GM12891 (cell line): Measurements from ENCODE around the gene HYAL3.
"Not testable (repeated sequence)": the region's sequence is repeated elsewhere in the genome, so short reads cannot be mapped to it uniquely, and the experiment has no call there.

ENCODE experiments used
- DNase-seq: peaks from one replicate; pipeline ENCODE4 v3.0.0; 2011; ENCODE audit warnings: low spot score; ENCODE audit not compliant: insufficient read length
- FAIRE-seq: peaks from 2 replicates; lab custom pipeline; 2011; peaks lifted over from hg19 to GRCh38; lab: Jason Lieb, UNC
- PAX5 ChIP-seq: IDR thresholded peaks from 2 replicates; pipeline ENCODE4 v1.6.1; 2011; ENCODE audit warnings: low read length, moderate library complexity, mild to moderate bottlenecking; ENCODE audit not compliant: insufficient read depth, severe bottlenecking
- POLR2A ChIP-seq: IDR thresholded peaks from 2 replicates; pipeline ENCODE4 v1.6.1; 2011; ENCODE audit warnings: low read depth, low read length, control low read depth
- POLR2AphosphoS5 ChIP-seq: IDR thresholded peaks from 2 replicates; pipeline ENCODE4 v1.6.1; 2011; ENCODE audit warnings: low read depth, low read length, control low read depth
- POU2F2 ChIP-seq: IDR thresholded peaks from 2 replicates; pipeline ENCODE4 v1.6.1; 2011; ENCODE audit warnings: low read depth, mild to moderate bottlenecking, control low read depth, low read length, moderate library complexity
- SPI1 ChIP-seq: IDR thresholded peaks from 2 replicates; pipeline ENCODE4 v1.6.1; 2011; ENCODE audit warnings: low read depth, low read length, control low read depth
- TAF1 ChIP-seq: IDR thresholded peaks from 2 replicates; pipeline ENCODE4 v1.6.1; 2011; ENCODE audit warnings: low read depth, low read length, control low read depth

HYAL3 gene

DNA sequence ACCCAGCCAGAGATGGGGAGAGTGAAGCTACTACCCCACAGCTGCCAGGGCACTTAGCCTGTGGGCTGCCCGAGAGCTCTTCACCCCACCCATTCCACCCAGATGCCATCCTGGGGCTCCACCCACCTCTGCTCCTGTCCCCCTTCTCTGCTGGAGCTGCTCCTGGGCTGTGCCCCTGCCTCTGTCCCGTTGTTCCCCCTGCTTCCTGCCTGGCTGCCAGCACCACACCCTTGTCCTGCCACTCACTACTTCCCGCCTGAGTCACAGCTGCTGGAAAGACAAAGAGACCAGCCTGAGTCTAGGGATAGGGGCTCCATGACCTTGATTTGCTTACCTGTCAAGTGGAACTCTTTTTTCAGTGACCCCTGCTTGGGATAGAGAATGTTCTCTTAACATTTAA, 50.8 kb downstream of the HYAL3 start:
- FAIRE-seq (no peak), DNase-seq (no peak)

DNA sequence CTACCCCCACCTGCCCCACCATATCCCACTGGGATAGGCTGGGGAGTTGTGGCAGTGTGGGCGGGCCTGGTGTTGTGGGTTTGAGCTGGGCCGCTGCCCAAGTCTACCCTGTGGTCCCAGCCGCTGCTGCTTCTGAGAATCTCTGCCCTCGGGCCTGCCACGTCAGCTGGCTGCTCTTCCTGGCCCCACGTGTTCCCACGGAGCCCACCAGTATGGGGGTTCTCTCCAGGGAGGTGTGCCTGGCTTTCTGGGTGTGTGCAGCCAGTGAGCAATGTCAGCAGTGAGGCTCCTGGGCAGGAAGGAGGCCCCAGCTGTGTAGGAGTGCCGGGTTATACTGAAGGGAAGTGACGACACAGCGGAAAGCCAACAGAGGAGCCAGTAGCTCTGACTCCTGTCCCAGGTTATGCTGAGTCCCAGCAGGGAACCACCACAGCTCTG, 52.7 kb downstream of the HYAL3 start:
- TF ChIP-seq POU2F2: no peak
- no peak for TF ChIP-seq TAF1
- no peak for TF ChIP-seq POLR2A
- TF ChIP-seq SPI1: peak; percentile 53
- FAIRE-seq (peak; percentile 92), DNase-seq (peak; percentile 83)

More for the DNA sequence above, 50.8 kb downstream of the HYAL3 start:
- no peak for TF ChIP-seq PAX5
- no peak for TF ChIP-seq POLR2AphosphoS5
- no peak for TF ChIP-seq TAF1
- no peak for TF ChIP-seq SPI1
- no peak for TF ChIP-seq POLR2A

DNA sequence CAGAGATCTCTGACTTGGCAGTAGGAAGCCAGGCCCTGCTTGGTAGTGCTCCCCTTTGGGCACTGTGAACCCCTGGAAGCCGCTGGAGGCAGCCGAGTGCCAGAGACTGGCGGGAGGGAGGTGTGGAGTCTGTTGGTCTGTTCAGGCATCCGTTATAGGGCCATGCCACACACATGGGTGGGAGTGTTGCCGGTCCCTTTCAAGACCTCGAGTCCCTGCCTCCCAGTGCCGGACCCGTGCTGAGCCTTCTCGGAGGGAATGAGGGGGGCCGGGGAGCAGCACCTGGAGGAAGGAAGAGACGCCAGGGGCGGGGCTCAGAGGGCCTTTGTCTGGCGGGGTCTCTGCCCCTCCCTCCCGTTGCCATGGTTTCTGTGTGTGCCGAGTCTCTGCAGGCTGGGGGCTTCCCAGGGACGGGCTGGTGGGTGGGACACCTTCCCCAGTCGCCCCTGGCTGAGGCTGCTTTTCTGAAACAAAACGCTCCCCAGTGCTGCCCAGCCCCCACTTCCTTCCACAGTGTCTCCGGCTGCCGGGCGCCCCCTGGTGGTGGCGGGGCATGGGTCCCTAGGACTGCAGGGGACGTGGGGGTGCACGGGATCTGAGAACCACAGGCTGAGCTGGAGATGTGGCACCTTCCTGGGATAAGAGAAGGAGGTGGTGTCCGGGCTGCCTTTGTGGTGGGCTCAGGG, 53.2 kb downstream of the HYAL3 start:
- FAIRE-seq (peak; percentile 82), DNase-seq (peak; percentile 90)
- TF ChIP-seq POLR2A: no peak
- peak; percentile 60 for TF ChIP-seq SPI1

DNA sequence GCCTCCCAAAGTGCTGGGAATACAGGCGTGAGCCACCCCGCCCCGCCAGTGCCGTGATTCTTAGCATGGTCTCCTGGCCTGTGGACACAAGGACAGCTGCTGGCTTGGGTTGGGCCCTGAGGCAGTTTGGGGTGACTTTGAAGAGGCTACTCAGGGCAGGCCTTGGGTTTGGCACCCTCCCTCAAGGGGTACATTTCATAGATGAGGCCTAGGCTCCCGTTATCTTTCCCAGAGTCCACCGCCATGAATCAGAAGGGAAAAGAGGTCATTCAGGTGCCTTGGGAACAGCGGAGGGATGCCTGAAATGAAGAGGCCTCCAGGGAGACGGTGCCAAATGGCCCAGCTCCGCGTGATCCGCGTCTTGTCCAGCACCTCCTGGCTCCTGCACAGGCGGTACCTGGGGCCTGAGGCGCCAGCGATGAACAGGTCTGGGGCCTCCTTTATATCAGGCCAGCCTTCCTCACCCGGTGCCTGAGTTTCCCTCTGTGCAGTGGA, 53.9 kb downstream of the HYAL3 start:
- TF ChIP-seq TAF1 (no peak), SPI1 (no peak)
- FAIRE-seq (no peak), DNase-seq (no peak)

DNA sequence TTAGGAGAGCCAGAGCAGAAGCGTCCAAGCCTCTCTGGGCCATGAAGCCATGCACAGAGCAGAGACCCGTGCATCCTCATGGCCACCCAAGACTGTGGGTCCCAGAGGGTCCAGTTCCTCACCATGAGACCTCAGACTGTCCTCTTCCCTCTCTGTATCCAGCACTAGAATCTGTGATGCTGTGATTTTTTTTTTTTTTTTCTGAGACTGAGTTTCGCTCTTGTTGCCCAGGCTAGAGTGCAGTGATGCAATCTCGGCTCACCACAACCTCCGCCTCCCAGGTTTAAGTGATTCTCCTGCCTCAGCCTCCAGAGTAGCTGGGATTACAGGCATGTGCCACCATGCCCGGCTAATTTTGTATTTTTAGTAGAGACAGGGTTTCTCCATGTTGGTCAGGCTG, 54.4 kb downstream of the HYAL3 start:
- not testable (repeated sequence) for DNase-seq, FAIRE-seq

DNA sequence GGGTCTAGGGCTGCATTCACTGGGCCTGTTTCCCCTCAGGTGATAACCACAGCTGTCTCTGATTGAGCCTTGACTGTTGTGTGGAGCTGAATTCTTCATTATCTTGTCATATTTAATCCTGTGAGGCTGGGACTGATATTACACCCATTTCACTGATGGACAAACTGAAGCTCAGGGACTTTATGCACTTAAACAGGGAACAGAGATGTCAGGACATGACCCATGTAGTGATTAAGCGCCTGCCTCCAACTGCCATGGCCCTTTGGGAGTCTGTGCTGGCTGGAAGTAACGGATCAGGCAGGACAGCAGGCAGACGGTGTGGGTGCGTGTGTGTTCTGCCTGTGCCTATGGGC, 55.7 kb downstream of the HYAL3 start:
- DNase-seq (no peak), FAIRE-seq (peak; percentile 9)
- TF ChIP-seq POU2F2 (no peak), TAF1 (no peak), PAX5 (no peak), SPI1 (no peak), POLR2A (no peak)

DNA sequence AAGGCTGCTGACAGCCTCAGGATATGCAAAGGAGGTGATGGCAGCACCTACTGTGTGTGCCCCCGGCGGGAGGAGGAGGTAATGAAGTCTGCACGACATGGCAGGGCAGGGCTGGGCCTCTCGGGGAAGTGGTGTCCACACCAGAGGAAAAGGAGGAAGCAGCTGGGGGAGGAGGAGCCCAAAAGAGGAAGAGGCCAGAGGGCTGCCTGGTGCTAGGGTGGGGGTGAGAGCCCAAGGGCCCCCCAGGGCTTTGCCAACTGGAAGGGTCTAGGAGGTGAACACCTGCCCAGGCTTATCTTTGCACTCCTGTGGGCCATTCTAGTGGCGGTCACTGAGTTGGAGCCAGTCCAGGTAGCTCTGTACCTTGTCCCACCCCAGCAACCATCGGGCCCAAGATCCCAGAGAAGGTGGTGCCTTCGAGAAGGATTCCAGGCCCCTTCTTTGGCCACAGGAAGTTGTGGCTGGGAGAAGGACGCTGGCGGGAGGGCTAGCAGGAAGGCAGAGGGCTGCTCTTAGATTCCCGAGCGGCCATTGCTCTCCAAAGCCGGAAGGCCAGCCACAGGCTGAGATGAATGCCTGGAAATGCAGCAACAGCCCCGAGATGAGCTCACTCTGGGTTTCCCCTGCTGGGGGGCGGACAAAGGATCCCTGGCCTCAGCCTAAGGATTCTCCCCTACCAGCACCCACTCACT, 56.2 kb downstream of the HYAL3 start:
- TF ChIP-seq POLR2AphosphoS5 (0 out of 2 replicates have a peak, but pooled peaks have one; percentile 25), SPI1 (peak; percentile 87), POLR2A (no peak)
- FAIRE-seq: peak; percentile 47
- no peak for DNase-seq
